ENCODE data around the gene PBXIP1.

The PBXIP1 gene

DNA sequence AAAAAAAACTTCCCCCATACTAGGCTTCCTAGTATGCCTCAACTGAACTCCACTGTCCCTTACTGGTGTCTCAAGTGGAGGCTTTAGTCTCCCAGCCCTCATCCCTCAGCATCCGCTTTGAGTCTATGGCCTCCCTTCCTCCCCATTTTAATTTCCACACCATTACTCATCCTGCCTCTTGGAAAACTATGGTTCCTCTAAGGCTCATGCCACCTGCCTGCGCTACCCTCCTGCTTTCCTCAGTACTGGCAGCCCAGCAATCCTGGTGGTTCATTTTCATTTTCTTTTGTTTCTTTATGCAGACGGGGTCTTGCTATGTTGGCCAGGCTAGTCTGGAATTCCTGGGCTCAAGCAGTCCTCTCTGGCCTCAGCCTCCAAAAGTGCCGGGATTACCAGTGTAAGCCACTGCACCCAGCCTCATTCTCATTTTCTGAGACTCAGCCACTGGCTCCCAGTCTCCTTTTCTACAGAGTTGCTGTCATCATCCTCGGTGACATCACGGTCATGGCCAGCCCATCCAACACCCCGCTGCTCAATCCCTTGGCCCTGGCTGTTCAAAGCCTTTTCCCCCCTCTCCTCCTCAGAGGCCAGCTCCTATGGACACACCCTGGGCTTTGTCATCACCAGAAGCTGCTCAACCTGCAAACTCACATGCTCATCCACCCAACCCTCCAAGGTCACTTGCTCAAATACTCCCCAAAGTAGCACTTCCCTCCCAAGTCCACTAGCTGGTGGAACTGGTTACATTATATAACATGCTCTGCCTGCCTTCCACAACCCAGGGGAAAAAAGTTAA is 17.1 kb downstream of the PBXIP1 start:
- in situ Hi-C loops (cut with HindIII; ENCODE audit: low pct_ligation_motif_present, low sequenced_read_pairs) = no loop called here
- no peak for TF ChIP-seq CTCF (IDR thresholded peaks at IDR 0.05; ENCODE audit: low read depth, low read length, missing control alignments)
- Histone ChIP-seq H3K27ac (no peak overlapping the region), H3K4me3 (ENCODE audit: low read depth, low read length) (no peak overlapping the region), H3K36me3 (replicated peaks) (no peaks in the 10 kb centered on the region), H3K27me3 (replicated peaks) (no peaks in the 10 kb centered on the region)
- DNase-seq = no peak

DNA sequence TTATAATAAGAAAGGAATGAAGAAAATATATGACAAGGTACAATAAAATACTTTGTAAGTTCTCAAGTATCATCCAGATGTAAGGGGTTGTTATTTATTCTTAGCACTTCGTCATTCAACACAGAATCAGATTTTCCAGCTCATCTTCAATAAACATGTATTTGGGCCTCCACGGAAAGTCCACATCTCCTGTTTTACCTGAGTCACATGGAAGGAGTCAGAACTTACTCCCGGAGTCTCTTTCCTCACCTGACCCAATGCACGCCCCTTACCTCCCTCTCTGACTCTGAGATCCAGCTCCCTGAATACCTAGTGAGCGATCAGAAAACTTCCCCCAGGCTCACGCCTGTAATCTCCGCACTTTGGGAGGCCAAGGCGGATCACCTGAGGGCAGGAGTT is 17.9 kb downstream of the PBXIP1 start:
- Histone ChIP-seq H3K36me3 (replicated peaks) (no peaks in the 10 kb centered on the region), H3K27me3 (replicated peaks) (no peaks in the 10 kb centered on the region), H3K4me3 (ENCODE audit: low read depth, low read length) (peak overlapping the region; percentile 80), H3K27ac (peak overlapping the region; percentile 100)
- DNase-seq = no peak
- in situ Hi-C loops (cut with HindIII; ENCODE audit: low pct_ligation_motif_present, low sequenced_read_pairs) = no loop called here
- no peak for TF ChIP-seq CTCF (IDR thresholded peaks at IDR 0.05; ENCODE audit: low read depth, low read length, missing control alignments)

DNA sequence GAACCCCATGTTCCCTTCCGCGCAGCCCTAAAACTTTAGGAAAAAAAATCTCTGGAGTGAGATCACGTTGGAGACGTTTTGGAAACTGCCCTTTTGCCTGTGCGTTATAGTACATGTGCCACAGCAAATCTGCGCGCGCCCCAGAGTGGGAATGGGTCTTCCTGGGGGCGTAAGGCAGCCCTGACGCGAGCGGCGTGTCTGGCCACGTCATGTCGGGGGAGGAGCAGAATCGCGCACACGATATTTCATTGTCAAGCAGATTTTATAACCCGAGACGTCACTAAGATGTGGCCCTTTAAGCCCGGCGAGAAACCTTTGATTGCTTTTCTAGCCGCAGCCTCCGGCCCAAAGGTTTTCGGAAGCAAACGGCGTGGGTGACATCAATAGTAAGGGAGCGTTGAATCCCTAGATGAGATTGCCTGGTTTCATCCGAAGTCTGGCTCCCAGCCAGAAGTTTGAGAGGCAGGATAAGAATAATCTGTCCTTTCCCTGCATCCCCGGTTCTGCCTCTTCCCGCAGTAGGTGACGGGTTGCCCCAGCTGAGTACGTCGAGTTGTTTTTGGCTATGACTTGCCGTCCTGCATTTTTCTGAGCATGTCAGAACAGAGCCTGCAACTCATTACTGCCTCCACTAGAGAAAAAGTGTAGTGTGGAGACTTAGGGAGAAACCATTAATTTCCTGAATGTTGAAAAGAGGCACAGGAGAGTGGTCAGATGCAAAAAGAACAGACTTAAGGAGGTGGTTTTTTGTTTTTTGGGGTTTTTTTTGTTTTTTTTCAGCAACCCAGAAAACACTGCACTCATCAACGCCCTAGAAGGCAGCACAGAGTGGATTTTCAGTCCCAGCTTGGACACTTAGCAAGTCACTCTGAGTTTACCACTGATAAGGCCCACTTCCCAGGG is 18.6 kb downstream of the PBXIP1 start:
- H3K36me3 ChIP-seq (replicated peaks) = no peaks in the 10 kb centered on the region
- peak; percentile 23 for TF ChIP-seq CTCF (IDR thresholded peaks at IDR 0.05; ENCODE audit: low read depth, low read length, missing control alignments)
- H3K27me3 ChIP-seq (replicated peaks) = no peaks in the 10 kb centered on the region
- DNase-seq = peak; percentile 88
- peak overlapping the region; percentile 100 for H3K27ac ChIP-seq
- peak overlapping the region; percentile 80 for H3K4me3 ChIP-seq (ENCODE audit: low read depth, low read length)
- in situ Hi-C loops (cut with HindIII; ENCODE audit: low pct_ligation_motif_present, low sequenced_read_pairs) = no loop called here

DNA sequence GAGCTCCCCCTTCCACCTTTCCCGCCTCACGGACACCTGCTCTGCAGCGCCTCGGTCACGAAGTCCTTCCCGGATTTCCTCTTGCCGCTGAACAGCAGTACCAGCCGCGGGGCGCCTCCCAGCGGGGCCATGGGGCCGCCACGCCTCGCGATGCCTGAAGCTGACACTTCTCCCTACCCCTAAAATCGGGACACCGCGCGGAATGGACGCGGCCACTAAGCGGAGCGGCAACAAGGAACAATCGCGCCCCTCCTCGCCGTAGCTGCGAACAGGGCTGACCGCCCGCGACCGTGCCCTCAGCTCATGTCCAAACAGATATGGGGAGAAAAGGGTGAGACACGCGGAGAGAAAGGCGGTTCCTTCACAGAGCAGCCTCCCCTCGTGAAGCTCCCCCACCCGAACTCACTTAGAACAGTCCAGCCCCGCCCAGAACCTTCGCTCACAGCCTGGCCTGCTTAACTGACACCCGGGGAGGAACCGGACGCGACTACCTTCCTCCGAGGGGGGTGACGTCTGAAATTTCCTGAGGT is 19.3 kb downstream of the PBXIP1 start, which contains the start of gene PMVK:
TSS of gene PMVK (minus strand) at position 165 of the 530 bp plus-strand sequence. CDS start at position 131, 34 bp downstream.
- Histone ChIP-seq H3K27ac (peak within 1 kb of the TSS; percentile 100), H3K27me3 (replicated peaks) (no peaks in the 10 kb centered on the region), H3K4me3 (ENCODE audit: low read depth, low read length) (peak within 1 kb of the TSS; percentile 80), H3K36me3 (replicated peaks) (no peaks in the 10 kb centered on the region)
- DNase-seq = peak; percentile 93
- TF ChIP-seq CTCF (IDR thresholded peaks at IDR 0.05; ENCODE audit: low read depth, low read length, missing control alignments) = no peak
- in situ Hi-C loops (cut with HindIII; ENCODE audit: low pct_ligation_motif_present, low sequenced_read_pairs) = no loop called here

DNA sequence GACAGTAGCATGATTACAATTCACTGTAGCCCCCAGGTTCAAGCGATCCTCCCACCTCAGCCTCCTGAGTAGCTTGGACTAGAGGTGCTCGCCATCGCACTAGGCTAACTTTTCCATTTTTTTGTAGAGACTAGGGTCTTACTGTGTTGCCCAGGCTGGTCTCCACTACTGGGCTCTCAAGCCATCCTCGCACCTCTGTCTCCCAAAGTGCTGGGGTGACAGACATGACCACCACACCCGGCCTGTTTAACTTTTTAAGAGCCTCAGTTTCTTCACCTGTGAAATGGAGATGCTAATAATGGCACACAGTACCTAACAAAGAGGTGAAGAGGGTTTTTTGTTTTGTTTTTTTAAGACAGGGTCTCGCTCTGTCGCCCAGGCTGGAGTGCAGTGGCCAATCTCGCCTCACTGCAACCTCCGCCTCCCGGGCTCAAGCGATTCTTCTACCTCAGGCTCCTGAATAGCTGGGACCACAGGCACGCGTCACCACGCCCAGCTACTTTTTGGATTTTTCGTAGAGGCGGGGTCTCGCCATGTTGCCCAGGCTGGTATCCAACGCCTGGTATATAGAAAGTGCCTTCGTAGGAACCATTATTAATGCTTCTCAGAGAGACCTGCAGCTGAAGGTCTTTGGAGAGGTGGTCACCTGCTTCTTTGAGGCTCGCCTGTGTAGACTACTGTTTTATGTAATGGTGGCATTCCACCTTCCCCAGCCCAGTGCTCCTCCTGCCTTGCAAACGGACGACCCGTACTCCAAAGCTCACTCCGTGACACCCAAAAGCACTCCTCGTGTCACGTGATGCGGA is 19.9 kb downstream of the PBXIP1 start:
- in situ Hi-C loops (cut with HindIII; ENCODE audit: low pct_ligation_motif_present, low sequenced_read_pairs) = no loop called here
- no peak for TF ChIP-seq CTCF (IDR thresholded peaks at IDR 0.05; ENCODE audit: low read depth, low read length, missing control alignments)
- Histone ChIP-seq H3K4me3 (ENCODE audit: low read depth, low read length) (peak overlapping the region; percentile 80), H3K27ac (peak overlapping the region; percentile 100), H3K36me3 (replicated peaks) (no peaks in the 10 kb centered on the region), H3K27me3 (replicated peaks) (no peaks in the 10 kb centered on the region)
- no peak for DNase-seq

Measured in brain microvascular endothelial cell (primary cell).